ENCODE data around the gene CFAP77. TPM values are rescaled to one million over a fixed set of nuclear protein-coding genes. Genes with fewer than 3 reads are reported as not detected.

CFAP77 gene
- total RNA-seq, 2 experiments from 2014 or later = not detected

DNA sequence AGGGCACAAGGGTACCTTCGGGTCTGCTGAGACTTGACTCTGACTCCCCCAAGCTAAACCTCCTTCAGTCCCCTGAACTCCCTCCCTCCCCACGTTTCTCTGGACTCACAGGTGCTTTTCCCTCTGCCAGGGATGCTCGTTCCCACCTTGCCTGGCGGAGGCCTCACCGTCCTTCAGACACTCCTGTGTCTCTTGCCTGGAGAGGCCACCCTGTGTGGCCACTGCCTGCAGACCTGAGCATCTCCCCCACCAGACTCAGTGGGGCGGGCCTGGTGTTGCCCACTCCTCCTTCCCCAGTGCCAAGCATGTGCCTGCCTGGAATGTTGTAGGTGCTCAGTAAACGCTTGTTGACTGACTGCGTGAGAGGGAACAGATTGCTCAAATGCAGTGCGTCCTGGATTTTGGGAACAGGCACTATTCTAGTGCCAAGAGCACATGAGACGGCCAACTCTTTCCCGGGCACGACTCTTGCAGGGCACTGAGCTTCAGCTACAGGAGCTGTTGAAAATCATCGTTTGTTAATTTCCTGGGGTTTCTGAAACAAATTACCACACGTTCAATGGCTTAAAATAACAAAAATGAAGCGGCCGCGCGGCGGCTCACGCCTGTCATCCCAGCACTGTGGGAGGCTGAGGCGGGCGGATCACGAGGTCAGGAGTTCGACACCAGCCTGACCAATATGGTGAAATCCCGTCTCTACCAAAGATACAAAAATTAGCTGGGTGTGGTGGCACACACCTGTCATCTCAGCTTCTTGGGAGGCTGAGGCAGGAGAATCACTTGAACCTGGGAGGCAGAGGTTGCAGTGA, 101.4 kb downstream of the CFAP77 start:
- POLR2A ChIA-PET = interaction anchor here (0.6 kb wide), 1 partner anchor 143 kb away, joined by 3 read pairs; no protein-coding TSS in a partner anchor
- Mint-ChIP-seq H3K4me1 (ENCODE audit: low read depth) (peaks cover 20% of the 10 kb centered on the region), H3K9me3 (ENCODE audit: insufficient read depth) (no peaks in the 10 kb centered on the region), H3K27me3 (ENCODE audit: low read depth) (peaks cover 8% of the 10 kb centered on the region), H3K36me3 (ENCODE audit: low read depth) (no peaks in the 10 kb centered on the region), H3K4me3 (no peak overlapping the region), H3K27ac (no peak overlapping the region)
- no peak for ATAC-seq
- DNase-seq = no peak
- CTCF ChIA-PET = no interaction called here

DNA sequence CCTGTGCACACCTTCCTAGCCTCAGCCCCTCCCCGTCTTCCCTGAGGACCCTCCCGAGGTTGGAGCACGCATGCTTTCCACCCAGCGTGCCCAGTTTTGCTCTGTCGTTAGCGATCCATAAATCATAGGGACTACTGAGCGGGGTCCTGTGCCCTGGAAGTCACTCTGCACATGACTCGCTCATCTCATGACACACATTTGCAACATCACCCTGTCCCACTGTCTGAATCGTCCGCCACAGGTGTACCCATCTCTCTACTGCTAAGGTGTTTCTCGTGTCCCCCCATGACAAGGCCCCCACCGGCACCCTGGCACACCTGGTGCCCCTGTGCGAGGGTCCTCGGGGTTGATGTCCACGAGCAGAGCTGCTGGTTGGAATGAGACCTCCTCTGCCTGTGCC, 103.4 kb downstream of the CFAP77 start:
- Mint-ChIP-seq H3K9me3 (ENCODE audit: insufficient read depth) (no peaks in the 10 kb centered on the region), H3K27ac (no peak overlapping the region), H3K4me3 (no peak overlapping the region), H3K27me3 (ENCODE audit: low read depth) (peaks cover 8% of the 10 kb centered on the region), H3K36me3 (ENCODE audit: low read depth) (no peaks in the 10 kb centered on the region), H3K4me1 (ENCODE audit: low read depth) (peaks cover under 1% of the 10 kb centered on the region)
- CTCF ChIA-PET = no interaction called here
- POLR2A ChIA-PET = no interaction called here
- DNase-seq (no peak), ATAC-seq (no peak)

DNA sequence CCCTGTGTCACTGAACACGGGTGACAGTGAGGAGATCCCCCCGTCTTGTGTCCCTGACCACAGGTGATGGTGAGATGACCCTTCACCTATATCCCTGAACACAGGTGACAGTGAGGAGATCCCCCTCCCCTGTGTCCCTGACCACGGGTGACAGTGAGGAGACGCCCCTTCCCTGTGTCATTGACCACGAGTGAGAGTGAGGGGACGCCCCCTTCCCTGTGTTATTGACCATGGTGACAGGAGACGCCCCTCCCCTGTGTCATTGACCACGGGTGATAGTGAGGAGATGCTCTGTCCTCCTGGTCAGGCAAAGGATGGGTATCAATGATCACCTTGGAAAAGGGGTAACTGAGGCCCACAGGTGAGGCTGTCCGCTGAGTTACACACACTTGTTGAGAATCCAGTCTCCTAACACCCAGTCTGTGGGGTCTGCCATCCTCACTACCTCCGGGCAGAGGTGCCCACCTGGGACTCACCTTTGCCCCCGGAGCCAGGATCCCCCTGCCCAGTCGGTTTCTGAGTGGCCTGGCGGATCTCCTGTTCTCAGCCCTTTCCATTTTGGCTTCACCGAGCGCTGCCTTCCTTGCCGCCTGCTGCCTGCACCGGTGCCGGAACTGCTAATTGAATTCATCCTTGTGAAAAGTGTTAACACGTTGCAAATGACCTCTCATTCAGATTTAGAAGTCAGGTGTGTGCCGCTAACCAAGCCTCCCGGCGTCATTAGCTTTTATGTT, 104.2 kb downstream of the CFAP77 start:
- H3K27ac Mint-ChIP-seq = no peak overlapping the region
- H3K4me3 Mint-ChIP-seq = no peak overlapping the region
- CTCF ChIA-PET = no interaction called here
- DNase-seq (no peak), ATAC-seq (no peak)
- POLR2A ChIA-PET = no interaction called here
- peaks cover 8% of the 10 kb centered on the region for H3K27me3 Mint-ChIP-seq (ENCODE audit: low read depth)
- no peaks in the 10 kb centered on the region for H3K36me3 Mint-ChIP-seq (ENCODE audit: low read depth)
- H3K4me1 Mint-ChIP-seq (ENCODE audit: low read depth) = no peaks in the 10 kb centered on the region
- no peaks in the 10 kb centered on the region for H3K9me3 Mint-ChIP-seq (ENCODE audit: insufficient read depth)

DNA sequence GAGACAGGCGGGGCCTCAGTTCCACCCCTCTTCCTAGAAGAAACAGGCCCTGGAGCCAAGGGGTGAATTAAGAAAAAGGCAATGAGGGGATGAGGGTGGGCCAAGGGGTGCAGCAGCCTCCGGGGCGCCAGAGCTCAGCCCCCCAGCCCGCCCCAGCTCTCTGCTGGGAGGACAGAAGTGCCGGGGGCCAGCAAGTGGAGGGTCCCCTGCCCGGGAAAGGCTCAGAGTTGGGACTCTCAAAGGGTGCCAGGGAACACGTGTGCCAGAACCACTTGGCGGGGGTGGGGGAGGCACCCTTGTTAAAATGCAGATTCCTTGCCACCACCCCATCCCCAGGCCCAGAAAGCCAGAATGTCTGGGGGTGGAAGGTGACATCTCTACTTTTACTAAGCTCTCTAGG, 104.8 kb downstream of the CFAP77 start:
- Mint-ChIP-seq H3K36me3 (ENCODE audit: low read depth) (no peaks in the 10 kb centered on the region), H3K4me1 (ENCODE audit: low read depth) (no peaks in the 10 kb centered on the region), H3K4me3 (no peak overlapping the region), H3K27ac (no peak overlapping the region), H3K9me3 (ENCODE audit: insufficient read depth) (no peaks in the 10 kb centered on the region), H3K27me3 (ENCODE audit: low read depth) (peaks cover 8% of the 10 kb centered on the region)
- CTCF ChIA-PET = no interaction called here
- DNase-seq (no peak), ATAC-seq (no peak)
- POLR2A ChIA-PET = no interaction called here

DNA sequence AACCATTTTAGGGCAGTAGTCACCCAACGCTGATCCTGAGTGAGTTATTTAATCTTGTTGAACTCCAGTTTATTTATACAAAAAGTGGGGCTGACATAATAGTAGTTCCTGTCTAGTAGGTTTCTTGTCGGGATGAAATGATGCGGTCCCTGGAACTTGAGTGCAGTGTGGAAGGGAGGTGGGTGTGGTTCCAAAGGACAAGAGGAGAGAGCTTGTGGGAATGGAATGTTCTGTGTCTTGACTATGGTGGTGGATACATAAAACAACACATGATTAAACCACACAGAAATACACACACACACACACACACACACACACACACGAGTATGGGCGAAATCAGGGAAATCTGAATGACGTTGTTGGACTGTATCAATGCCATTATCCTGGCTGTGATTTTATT, 106.3 kb downstream of the CFAP77 start:
- ChIA-PET CTCF (no interaction called here), POLR2A (no interaction called here)
- ATAC-seq (no peak), DNase-seq (no peak)
- H3K27me3 Mint-ChIP-seq (ENCODE audit: low read depth) = peaks cover 8% of the 10 kb centered on the region
- H3K4me1 Mint-ChIP-seq (ENCODE audit: low read depth) = no peaks in the 10 kb centered on the region
- no peak overlapping the region for H3K4me3 Mint-ChIP-seq
- no peak overlapping the region for H3K27ac Mint-ChIP-seq
- H3K36me3 Mint-ChIP-seq (ENCODE audit: low read depth) = no peaks in the 10 kb centered on the region
- H3K9me3 Mint-ChIP-seq (ENCODE audit: insufficient read depth) = no peaks in the 10 kb centered on the region

DNA sequence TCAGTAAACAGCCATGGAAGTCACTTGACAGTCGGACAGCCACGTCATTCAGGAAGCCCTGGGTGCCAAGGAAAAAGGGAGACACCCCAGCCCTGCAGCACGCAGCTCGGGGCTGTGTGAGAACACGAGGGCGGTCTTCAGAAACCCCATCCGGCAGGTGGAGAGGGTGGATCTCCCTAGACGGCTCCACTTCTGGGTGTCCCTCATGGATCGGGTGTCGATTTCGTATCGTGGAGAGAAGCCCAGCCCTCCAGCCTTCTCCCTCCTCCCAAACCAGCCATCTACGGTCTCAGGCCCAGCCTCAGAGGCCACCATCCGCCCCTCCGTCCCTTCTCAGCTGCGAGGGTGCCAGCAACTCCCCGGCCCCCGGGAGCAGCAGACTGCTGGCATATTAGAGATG, 106.9 kb downstream of the CFAP77 start:
- DNase-seq (no peak), ATAC-seq (no peak)
- no peaks in the 10 kb centered on the region for H3K4me1 Mint-ChIP-seq (ENCODE audit: low read depth)
- H3K4me3 Mint-ChIP-seq = no peak overlapping the region
- POLR2A ChIA-PET = no interaction called here
- H3K36me3 Mint-ChIP-seq (ENCODE audit: low read depth) = no peaks in the 10 kb centered on the region
- H3K27ac Mint-ChIP-seq = no peak overlapping the region
- CTCF ChIA-PET = no interaction called here
- H3K9me3 Mint-ChIP-seq (ENCODE audit: insufficient read depth) = no peaks in the 10 kb centered on the region
- H3K27me3 Mint-ChIP-seq (ENCODE audit: low read depth) = peaks cover 8% of the 10 kb centered on the region

DNA sequence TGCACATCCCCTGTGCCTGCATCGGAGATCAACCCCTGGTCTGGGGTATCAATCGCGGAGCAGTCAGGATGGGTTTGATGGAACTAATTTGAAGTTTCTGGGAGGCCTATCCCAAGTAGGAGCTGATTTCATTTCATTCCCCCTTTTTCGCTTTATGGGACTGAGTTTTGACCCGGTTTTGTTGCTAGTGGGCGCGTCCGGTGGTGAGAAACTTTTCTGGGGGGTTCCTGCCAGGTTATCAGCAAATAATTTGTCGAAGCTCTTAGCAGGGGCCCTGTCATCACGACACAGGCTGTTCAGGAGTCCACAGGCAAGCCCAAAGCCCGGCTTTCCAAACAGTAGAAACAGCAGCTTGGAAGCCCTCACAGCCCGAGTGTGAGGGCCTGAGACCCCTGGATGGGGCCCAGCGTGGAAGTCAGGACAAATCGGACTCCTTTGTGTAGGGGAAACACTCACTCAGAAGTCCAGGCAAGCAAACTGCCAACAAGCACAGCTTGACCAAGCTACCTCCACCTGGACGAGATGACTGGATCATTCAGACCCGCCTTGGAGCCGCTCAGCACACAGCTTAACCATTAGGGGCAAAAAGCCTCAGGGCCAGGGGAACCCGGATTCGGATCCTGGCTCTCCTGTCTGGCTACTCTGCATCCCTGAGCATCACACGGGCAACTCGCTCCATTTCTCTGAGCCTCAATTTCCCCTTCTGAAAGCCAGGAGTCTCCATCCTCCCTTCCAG, 108.0 kb downstream of the CFAP77 start:
- H3K27me3 Mint-ChIP-seq (ENCODE audit: low read depth) = peaks cover 8% of the 10 kb centered on the region
- no peak overlapping the region for H3K4me3 Mint-ChIP-seq
- H3K9me3 Mint-ChIP-seq (ENCODE audit: insufficient read depth) = no peaks in the 10 kb centered on the region
- DNase-seq (no peak), ATAC-seq (no peak)
- POLR2A ChIA-PET = interaction anchor here (0.6 kb wide), 1 partner anchor 32 kb away, joined by 3 read pairs; no protein-coding TSS in a partner anchor
- H3K4me1 Mint-ChIP-seq (ENCODE audit: low read depth) = no peaks in the 10 kb centered on the region
- H3K36me3 Mint-ChIP-seq (ENCODE audit: low read depth) = no peaks in the 10 kb centered on the region
- H3K27ac Mint-ChIP-seq = no peak overlapping the region
- CTCF ChIA-PET = interaction anchor here (1.3 kb wide), 1 partner anchor 11 kb away, joined by 3 read pairs; no protein-coding TSS in a partner anchor

DNA sequence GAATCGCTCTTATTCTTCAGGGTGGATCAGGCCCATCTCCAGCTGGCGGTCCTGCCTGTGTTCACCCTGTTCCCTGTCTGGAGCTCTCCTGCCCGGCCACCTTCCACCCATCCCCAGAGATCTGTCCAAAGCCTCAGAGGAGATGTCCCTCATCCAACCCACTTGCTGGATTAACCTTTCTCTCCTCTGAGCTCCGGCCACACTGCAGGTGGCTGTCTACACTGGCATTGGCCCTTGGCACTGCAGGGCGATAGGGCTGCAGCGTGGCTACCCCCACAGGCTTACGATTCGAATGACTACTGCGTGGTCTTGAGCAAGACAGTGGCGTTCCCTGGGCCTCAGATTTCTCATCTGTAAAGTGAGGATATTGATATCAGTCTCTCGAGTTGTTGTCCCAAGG, 108.6 kb downstream of the CFAP77 start:
- H3K4me3 Mint-ChIP-seq = no peak overlapping the region
- H3K27me3 Mint-ChIP-seq (ENCODE audit: low read depth) = peaks cover 8% of the 10 kb centered on the region
- ChIA-PET CTCF (interaction anchor here (1.3 kb wide), 1 partner anchor 11 kb away, joined by 3 read pairs; no protein-coding TSS in a partner anchor), POLR2A (no interaction called here)
- DNase-seq = no peak
- no peak overlapping the region for H3K27ac Mint-ChIP-seq
- no peak for ATAC-seq
- no peaks in the 10 kb centered on the region for H3K36me3 Mint-ChIP-seq (ENCODE audit: low read depth)
- no peaks in the 10 kb centered on the region for H3K4me1 Mint-ChIP-seq (ENCODE audit: low read depth)
- no peaks in the 10 kb centered on the region for H3K9me3 Mint-ChIP-seq (ENCODE audit: insufficient read depth)

DNA sequence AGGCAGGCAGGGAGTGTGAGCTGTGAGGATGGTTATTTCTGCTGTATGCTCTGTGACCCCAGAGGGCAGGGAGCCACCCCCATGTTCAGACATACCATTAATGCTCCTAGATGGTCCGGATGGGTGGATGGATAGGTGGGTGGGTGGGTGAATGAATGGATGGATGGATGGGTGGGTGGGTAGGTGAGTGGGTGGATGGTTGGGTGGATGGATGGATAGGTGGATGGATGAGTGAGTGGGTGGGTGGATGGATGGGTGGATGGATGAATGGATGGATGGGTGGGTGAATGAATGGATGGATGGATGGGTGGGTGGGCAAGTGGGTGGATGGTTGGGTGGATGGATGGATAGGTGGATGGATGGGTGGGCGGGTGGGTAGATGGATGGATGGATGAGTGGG, 109.0 kb downstream of the CFAP77 start:
- Mint-ChIP-seq H3K9me3 (ENCODE audit: insufficient read depth) (no peaks in the 10 kb centered on the region), H3K27me3 (ENCODE audit: low read depth) (peaks cover 8% of the 10 kb centered on the region), H3K36me3 (ENCODE audit: low read depth) (no peaks in the 10 kb centered on the region), H3K4me3 (no peak overlapping the region), H3K4me1 (ENCODE audit: low read depth) (no peaks in the 10 kb centered on the region), H3K27ac (no peak overlapping the region)
- ChIA-PET CTCF (interaction anchor here (1.3 kb wide), 1 partner anchor 12 kb away, joined by 3 read pairs; no protein-coding TSS in a partner anchor), POLR2A (no interaction called here)
- DNase-seq (no peak), ATAC-seq (no peak)

DNA sequence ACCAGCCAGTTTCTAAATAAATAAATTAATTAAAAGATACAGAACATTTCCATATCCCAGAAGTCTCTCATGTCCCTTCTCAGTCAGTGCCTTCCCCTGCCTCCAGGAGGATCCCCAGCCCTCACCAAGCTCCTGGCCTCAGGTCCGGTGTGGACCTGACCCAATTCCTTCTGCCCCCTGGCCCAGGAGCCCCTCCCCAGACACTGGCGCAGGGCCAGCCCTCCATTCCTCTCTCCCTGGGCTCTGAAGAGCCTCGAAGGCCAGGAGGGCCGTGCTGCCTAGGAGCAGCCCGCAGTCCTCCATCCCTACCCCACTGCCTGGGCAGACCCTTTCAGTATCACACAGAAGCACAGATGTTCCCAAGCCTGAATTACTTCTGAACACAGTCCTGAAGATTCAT, 110.6 kb downstream of the CFAP77 start:
- peaks cover 10% of the 10 kb centered on the region for H3K27me3 Mint-ChIP-seq (ENCODE audit: low read depth)
- ATAC-seq (no peak), DNase-seq (no peak)
- peaks cover 4% of the 10 kb centered on the region for H3K4me1 Mint-ChIP-seq (ENCODE audit: low read depth)
- H3K27ac Mint-ChIP-seq = no peak overlapping the region
- H3K36me3 Mint-ChIP-seq (ENCODE audit: low read depth) = no peaks in the 10 kb centered on the region
- H3K9me3 Mint-ChIP-seq (ENCODE audit: insufficient read depth) = no peaks in the 10 kb centered on the region
- POLR2A ChIA-PET = no interaction called here
- H3K4me3 Mint-ChIP-seq = no peak overlapping the region
- CTCF ChIA-PET = no interaction called here

DNA sequence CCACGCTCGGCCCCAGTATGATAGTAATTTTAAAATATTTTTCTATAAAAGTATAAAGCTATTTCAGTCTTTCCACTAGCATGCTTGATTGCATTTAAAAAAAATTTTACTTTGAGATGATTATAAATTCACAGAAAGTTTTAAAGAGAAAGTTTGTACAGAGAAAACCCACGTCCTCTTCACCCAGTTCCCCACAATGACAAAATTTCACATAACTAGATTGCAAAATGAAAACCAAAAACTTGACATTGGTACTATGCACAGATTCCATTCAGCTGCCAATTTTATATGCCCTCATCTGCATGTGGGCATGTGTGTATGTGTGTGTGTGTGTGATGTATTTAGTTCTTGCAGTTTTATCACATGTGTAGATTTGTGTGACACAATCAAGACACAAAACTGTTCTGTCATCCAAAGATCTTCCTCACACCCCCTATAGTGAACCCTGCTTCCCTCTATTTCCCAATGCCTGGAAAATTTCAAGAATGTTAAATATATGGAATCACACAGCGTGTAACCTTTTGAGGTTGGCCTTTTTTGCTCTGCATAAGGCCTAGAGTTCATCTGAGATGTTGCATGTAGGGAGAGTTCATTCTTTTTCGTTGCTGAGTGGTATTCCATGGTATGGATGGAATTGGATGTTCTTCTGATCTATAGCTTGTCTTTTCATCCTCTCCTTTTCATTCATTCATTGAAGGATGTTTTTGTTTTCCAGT, 115.5 kb downstream of the CFAP77 start:
- Mint-ChIP-seq H3K36me3 (ENCODE audit: low read depth) (no peaks in the 10 kb centered on the region), H3K4me3 (no peak overlapping the region), H3K27ac (no peak overlapping the region), H3K9me3 (ENCODE audit: insufficient read depth) (no peaks in the 10 kb centered on the region), H3K27me3 (ENCODE audit: low read depth) (peaks cover 5% of the 10 kb centered on the region), H3K4me1 (ENCODE audit: low read depth) (peaks cover 7% of the 10 kb centered on the region)
- ATAC-seq (no peak), DNase-seq (no peak)
- POLR2A ChIA-PET = no interaction called here
- CTCF ChIA-PET = interaction anchor here (0.6 kb wide), 1 partner anchor 62 kb away, joined by 3 read pairs; no protein-coding TSS in a partner anchor

All from activated CD8-positive, alpha-beta T cell treated with anti-CD3 and anti-CD28 coated beads, Interleukin-2, amount 10 ng/mL, durations not matched to agents 7 days and 5 days (primary cell).